GM12872 (cell line): ENCODE results near the gene OTOP3.

ENCODE experiments used
- TF ChIP-seq, protein P1 (sequence below): IDR thresholded peaks from 3 replicates; pipeline ENCODE4 v1.5.1; 2011; ENCODE audit warnings: low read depth, mild to moderate bottlenecking, low read length, moderate library complexity; ENCODE audit not compliant: insufficient read depth

The OTOP3 gene

DNA sequence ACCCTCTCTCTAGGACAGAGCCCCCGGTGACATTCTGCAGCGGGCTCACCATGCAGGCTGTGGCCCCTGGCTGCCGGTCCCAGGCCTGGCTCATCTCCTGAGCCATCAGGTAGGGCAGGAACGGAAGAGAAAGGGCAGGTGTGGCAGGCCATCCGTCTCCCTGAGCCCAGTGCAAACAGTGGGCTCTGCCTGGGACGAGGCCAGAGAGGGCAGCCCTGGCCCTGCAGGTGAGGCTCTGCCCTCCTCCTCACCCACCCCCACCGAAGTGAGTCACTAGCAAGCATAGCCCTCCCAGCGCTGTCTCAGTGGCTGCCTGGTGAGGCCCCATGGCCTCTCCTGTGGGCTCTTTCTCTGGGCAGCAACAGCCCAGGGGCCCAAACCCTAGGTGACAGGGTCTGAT, 14.5 kb downstream of the OTOP3 start:
- TF ChIP-seq, protein P1, sequence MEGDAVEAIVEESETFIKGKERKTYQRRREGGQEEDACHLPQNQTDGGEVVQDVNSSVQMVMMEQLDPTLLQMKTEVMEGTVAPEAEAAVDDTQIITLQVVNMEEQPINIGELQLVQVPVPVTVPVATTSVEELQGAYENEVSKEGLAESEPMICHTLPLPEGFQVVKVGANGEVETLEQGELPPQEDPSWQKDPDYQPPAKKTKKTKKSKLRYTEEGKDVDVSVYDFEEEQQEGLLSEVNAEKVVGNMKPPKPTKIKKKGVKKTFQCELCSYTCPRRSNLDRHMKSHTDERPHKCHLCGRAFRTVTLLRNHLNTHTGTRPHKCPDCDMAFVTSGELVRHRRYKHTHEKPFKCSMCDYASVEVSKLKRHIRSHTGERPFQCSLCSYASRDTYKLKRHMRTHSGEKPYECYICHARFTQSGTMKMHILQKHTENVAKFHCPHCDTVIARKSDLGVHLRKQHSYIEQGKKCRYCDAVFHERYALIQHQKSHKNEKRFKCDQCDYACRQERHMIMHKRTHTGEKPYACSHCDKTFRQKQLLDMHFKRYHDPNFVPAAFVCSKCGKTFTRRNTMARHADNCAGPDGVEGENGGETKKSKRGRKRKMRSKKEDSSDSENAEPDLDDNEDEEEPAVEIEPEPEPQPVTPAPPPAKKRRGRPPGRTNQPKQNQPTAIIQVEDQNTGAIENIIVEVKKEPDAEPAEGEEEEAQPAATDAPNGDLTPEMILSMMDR = no peak

DNA sequence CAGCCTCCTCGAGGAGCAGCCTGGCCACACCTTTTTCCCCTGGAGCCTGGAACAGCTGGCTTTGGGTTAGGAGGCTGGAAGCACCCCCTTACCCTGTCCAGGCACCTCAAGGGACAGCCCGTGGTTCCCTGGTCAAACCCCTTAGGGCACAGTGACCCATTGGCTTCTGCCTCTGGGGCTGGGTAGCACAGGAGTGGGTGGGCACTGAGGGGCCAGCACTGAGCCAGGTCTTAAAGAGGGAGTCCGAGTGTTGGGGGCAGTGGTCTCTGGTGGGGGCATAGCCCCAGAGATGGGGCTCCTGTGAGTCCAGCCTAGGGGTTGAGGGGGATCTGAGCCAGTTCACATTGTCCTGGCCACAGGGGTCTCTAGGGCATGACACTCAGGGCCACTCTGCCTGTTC, 15.4 kb downstream of the OTOP3 start:
- TF ChIP-seq, protein P1 = no peak

DNA sequence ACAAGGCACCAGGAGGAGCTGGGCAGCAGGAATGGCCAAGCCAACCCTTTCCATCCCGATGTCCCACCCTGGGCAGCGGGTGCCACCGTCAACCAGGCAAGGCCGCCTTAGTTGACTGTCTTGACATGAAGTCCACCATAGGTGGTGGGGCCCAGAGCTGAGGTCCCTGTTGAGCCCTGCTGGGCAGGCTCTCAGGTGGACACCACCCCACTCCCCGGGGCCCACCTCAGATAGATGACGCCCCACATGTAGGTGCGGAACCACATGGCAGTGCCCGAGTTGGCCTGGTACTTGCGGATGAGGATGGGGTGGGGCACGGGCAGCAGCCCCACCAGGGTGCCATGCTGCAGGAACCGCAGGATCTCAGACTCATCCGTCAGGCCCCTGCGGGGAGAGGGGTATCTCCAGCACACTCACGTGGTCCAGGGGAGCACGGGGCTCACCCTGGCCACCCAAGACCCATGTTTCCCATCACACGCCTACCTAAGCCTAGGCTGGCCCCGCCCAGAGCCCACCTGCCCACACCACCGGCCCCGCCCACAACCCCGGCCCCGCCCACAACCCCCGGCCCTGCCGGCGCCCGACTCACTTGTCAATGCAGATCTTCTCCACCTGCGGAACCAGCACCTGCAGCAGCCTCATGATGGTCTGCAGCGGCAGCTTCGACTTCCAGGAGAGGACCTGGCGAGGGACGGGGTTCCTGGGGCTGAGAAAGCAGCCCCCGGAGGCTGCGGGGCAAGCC, 16.2 kb downstream of the OTOP3 start:
- TF ChIP-seq, protein P1 = no peak

DNA sequence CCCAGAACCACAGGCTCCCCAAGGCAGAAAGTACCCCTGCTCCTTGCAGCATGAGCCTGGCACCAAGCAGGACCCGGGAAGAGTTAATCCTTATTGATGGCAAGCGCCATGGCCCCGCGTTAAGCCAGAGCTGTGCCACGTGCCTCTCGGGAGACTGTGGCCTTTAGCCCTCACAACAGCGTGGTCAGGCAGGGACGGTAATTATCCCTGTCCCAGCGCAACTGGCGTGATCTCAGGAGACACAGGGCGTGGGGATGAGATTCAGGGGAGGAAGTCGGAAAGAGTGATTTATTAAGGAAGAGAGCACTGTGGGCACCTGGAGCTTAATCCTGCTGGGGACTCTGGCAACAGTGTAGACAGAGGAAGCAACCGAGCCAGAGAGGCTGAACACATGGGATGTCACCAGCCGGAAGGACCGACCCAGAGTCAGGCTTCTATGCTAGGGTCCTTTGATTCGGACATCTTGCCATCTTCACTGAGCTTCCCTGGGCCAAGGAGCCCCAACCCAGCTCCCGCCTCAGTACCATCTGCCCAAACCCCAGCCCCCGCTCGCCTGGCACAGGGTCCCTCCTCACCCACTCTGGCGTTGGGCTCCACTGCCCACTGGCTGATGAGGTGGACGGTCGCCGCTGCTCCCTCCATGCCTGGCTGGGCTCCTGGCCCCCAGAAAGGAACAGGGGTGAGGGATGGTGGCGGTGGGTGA, 16.9 kb downstream of the OTOP3 start:
- TF ChIP-seq, protein P1 = no peak

DNA sequence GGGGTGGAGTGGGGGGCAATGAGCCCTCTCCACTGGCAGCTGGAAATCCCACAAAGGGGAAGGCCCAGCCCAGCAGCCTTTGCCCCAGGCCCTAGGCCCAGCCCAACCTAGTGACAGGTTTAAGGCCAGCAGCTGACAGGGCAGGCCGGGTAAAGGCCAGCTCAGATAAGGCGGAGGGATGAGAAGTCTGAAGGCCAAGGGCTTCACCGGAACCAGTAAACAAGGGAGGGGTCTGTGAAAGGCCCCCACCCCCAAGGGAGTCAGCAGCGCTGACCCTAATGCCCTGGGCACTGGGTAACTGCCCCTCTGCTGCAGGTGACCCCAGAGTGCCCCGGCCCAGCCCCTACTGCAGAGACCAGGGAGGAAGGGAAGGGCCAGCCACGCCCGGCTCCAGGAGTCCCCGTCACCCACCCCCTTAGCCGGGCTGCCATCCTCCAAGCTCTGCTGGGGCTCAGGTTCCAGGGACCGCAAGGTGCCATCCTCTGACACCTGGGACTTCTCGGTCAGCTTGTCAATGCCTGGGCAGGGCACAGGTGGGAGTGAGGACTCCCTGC, 17.5 kb downstream of the OTOP3 start:
- TF ChIP-seq, protein P1 = no peak

DNA sequence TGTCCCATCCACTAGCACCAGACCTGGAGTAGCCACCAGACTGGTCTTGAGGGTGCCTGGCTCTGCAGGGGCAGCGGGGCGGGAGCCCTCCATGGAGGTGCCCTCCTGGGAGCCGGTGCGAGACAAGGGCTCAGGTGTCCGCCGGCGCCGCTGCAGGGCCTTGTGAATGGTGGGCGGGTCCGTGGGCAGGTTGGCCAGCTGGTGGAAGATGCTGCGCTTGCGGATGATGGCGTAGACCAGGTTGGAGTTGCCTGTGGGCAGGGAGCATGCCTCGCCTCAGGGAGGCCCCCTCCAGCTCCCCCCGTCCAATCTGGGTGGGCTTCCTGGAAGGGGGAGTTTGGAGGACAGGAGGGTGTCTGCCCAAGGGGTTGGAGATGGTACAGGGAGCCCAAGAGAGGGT, 18.4 kb downstream of the OTOP3 start:
- TF ChIP-seq, protein P1 = no peak

DNA sequence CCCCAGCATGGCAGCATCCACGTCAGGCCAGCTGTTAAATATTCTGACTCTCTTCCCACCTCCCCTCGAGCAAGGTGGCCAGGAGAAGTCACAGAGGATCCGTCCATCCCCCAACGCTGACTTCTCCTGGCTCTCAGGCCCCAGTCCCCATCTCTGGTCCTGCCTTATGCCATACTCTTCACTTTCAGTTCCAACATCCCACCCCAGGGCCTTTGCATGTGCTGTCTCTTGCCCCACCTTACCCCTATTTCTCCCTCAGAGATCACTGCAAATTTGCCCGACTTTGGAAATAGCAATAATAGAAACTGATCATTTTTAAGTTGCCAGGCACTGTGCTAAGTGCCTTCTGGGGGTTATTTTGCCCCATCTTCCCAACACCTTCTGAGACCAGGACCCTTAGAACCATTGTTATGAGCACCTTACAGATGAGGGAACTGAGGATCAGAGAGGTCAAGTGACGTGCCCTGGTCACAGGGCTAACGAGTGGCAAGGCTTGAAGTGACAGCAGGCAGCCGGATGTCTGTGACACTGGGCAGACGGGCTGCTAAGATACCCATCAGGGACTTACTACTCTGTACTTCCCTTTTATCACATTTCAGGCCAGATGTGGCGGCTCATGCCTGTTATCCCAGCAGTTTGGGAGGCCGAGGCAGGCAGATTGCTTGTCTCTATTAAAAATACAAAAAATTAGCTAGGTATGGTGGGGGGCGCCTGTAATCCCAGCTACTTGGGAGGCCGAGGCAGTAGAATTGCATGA, 19.1 kb downstream of the OTOP3 start:
- TF ChIP-seq, protein P1 = no peak
